ENCODE results near the gene DCAF5. TPM values are rescaled to one million over a fixed set of nuclear protein-coding genes. Genes with fewer than 3 reads are reported as not detected.
"Not testable (repeated sequence)": the region's sequence is repeated elsewhere in the genome, so short reads cannot be mapped to it uniquely, and the experiment has no call there.

The DCAF5 gene
- total RNA-seq, 2 experiments from 2014 or later = 38.4 to 41.2 TPM

- no peaks in the 10 kb centered on the region for H3K27me3 Mint-ChIP-seq (ENCODE audit: low read depth)
- ChIA-PET POLR2A (no interaction called here), CTCF (interaction anchor here (1.0 to 4.4 kb wide), 8 partner anchors 8 to 239 kb away, joined by 3 to 18 read pairs (median 4); no protein-coding TSS in a partner anchor)
- DNase-seq = no peak
- no peaks in the 10 kb centered on the region for H3K4me1 Mint-ChIP-seq (ENCODE audit: low read depth)
- H3K36me3 Mint-ChIP-seq (ENCODE audit: low read depth) = peaks cover 50% of the 10 kb centered on the region
- no peak for ATAC-seq
- H3K9me3 Mint-ChIP-seq (ENCODE audit: insufficient read depth) = no peaks in the 10 kb centered on the region
- no peak overlapping the region for H3K4me3 Mint-ChIP-seq
- H3K27ac Mint-ChIP-seq = no peak overlapping the region
Observed at GRCh38 chr14:69083181-69083580, 69.7 kb downstream of the DCAF5 start.

DNA sequence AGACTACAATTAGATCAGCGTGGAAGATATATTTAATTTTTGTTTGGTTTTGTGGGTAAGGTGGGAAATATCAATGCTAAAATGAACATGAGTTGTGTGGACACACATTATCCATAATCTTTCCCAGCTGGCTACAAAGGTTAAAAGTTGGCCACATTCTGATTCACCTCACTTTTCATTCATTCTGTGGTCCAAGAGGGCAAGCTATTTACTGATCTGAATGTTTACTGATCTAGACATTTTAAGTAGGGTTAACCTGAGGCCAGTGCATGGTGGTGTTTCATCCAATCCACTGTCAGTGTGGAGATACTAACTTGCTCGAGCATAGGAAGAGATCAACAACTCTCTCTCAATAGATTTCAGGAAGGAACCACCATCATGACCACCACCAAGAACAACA lies 71.6 kb downstream of the DCAF5 start:
- Mint-ChIP-seq H3K27ac (no peak overlapping the region), H3K36me3 (ENCODE audit: low read depth) (peaks cover 41% of the 10 kb centered on the region), H3K4me3 (no peak overlapping the region), H3K4me1 (ENCODE audit: low read depth) (no peaks in the 10 kb centered on the region), H3K27me3 (ENCODE audit: low read depth) (no peaks in the 10 kb centered on the region), H3K9me3 (ENCODE audit: insufficient read depth) (no peaks in the 10 kb centered on the region)
- CTCF ChIA-PET = interaction anchor here (2.0 to 4.4 kb wide), 3 partner anchors 10 to 170 kb away, joined by 4 to 18 read pairs (median 10); no protein-coding TSS in a partner anchor
- no peak for ATAC-seq
- POLR2A ChIA-PET = interaction anchor here (0.6 kb wide), 1 partner anchor 58 kb away, joined by 3 read pairs; no protein-coding TSS in a partner anchor
- DNase-seq = no peak

DNA sequence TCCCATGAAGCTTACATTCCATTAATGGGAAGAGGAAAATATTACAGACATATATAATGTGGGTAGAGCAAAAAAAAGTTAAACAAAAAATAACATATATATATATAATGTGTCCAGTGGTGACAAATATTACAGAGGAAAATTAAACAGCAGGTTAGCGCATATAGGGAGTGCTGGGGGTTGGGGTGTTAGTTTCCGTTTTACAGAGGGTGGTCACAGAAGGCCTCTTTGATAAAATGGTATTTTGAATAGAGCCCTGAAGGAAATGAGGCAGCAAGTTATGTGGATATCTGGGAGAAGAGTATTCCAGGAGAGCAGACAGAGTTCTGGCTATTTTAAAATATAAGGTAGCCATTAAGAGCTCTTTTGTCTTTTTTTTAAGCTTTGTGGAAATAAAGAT lies 73.2 kb downstream of the DCAF5 start:
- H3K4me1 Mint-ChIP-seq (ENCODE audit: low read depth) = no peaks in the 10 kb centered on the region

DNA sequence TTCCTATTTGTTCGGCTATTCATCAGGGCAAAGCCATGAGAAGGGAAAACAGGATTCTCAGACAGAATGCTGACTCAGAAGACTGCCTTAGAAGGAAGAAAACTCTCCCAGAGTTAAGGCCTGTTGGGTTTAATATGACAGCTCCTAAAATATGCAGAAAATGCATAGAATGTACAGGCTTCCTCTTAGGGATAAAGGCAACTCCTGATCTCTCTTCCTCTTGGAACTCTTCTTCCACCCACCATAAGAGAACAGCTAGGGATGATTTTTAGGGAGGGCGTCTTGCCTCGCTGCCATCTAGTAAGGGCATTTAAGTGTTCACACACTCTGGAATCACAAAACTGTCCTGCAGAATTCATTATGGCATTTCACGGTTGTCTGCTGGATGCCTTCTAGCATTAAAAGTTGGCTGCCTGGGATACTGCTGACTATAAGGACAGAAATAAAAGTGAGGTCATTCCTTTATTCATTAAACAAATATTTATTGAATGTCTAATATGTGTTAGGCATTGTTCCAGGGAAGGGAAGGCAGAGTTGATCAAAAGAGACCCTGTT lies 73.7 kb downstream of the DCAF5 start:
- no peaks in the 10 kb centered on the region for H3K27me3 Mint-ChIP-seq (ENCODE audit: low read depth)
- peaks cover 37% of the 10 kb centered on the region for H3K36me3 Mint-ChIP-seq (ENCODE audit: low read depth)
- H3K4me3 Mint-ChIP-seq = no peak overlapping the region
- ChIA-PET POLR2A (no interaction called here), CTCF (interaction anchor here (4.4 kb wide), 1 partner anchor 12 kb away, joined by 18 read pairs; no protein-coding TSS in a partner anchor)
- no peak overlapping the region for H3K27ac Mint-ChIP-seq
- ATAC-seq = no peak
- DNase-seq = no peak
- no peaks in the 10 kb centered on the region for H3K9me3 Mint-ChIP-seq (ENCODE audit: insufficient read depth)
- no peaks in the 10 kb centered on the region for H3K4me1 Mint-ChIP-seq (ENCODE audit: low read depth)

More for the DNA sequence above, 73.2 kb downstream of the DCAF5 start:
- H3K36me3 Mint-ChIP-seq (ENCODE audit: low read depth) = peaks cover 38% of the 10 kb centered on the region
- ATAC-seq (no peak), DNase-seq (no peak)
- CTCF ChIA-PET = interaction anchor here (4.4 kb wide), 1 partner anchor 11 kb away, joined by 18 read pairs; no protein-coding TSS in a partner anchor
- H3K4me3 Mint-ChIP-seq = no peak overlapping the region
- H3K9me3 Mint-ChIP-seq (ENCODE audit: insufficient read depth) = no peaks in the 10 kb centered on the region
- POLR2A ChIA-PET = no interaction called here
- no peak overlapping the region for H3K27ac Mint-ChIP-seq
- no peaks in the 10 kb centered on the region for H3K27me3 Mint-ChIP-seq (ENCODE audit: low read depth)

GRCh38 chr14:69077841-69078240 lies 75.1 kb downstream of the DCAF5 start:
- CTCF ChIA-PET = no interaction called here
- Mint-ChIP-seq H3K27me3 (ENCODE audit: low read depth) (no peaks in the 10 kb centered on the region), H3K27ac (no peak overlapping the region), H3K36me3 (ENCODE audit: low read depth) (peaks cover 33% of the 10 kb centered on the region), H3K4me3 (no peak overlapping the region), H3K9me3 (ENCODE audit: insufficient read depth) (no peaks in the 10 kb centered on the region), H3K4me1 (ENCODE audit: low read depth) (no peaks in the 10 kb centered on the region)
- no peak for ATAC-seq
- POLR2A ChIA-PET = no interaction called here
- DNase-seq = no peak

DNA sequence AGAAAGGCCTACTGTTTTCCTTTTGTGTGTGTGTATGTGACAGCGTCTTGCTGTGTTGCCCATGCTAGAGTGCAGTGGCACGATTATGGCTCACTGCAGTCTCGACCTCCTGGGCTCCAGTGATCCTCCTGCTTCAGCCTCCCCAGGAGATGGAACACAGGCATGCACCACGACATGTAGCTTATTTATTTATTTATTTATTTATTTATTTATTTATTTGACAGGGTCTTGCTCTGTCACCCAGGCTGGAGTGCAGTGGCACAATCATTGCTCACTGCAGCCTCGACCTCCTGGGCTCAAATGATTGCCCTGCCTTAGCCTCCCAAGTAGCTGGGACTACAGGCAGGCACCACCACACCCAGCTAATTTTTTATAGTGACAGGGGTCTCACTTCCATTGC lies 75.7 kb downstream of the DCAF5 start:
- H3K4me1 Mint-ChIP-seq (ENCODE audit: low read depth); H3K4me3 Mint-ChIP-seq; DNase-seq; ATAC-seq; H3K27me3 Mint-ChIP-seq (ENCODE audit: low read depth); POLR2A ChIA-PET; CTCF ChIA-PET; H3K9me3 Mint-ChIP-seq (ENCODE audit: insufficient read depth): not testable (repeated sequence)
- H3K36me3 Mint-ChIP-seq (ENCODE audit: low read depth) = peaks cover 29% of the 10 kb centered on the region
- peak overlapping the region; percentile 24 for H3K27ac Mint-ChIP-seq

DNA sequence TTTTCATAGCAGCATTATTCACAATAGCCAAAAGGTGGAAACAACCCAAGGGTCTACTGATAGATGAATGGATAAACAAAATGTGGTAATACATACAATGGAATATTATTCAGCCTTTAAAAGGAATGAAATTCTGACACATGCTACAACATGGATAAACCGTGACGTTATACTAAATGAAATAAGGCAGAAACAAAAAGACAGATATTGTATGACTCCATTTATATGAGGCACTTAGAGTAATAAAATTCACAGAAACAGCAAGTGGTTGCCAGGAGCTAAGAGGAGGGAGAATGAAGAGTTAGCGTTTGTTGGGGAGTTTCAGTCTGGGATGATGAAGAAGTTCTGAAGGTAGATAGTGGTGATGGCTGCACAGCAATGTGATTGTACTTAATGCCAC lies 76.6 kb downstream of the DCAF5 start:
- H3K9me3 Mint-ChIP-seq (ENCODE audit: insufficient read depth) = no peaks in the 10 kb centered on the region
- POLR2A ChIA-PET = no interaction called here
- no peaks in the 10 kb centered on the region for H3K4me1 Mint-ChIP-seq (ENCODE audit: low read depth)
- peaks cover 21% of the 10 kb centered on the region for H3K36me3 Mint-ChIP-seq (ENCODE audit: low read depth)
- H3K27me3 Mint-ChIP-seq (ENCODE audit: low read depth) = no peaks in the 10 kb centered on the region
- H3K4me3 Mint-ChIP-seq = no peak overlapping the region
- H3K27ac Mint-ChIP-seq = no peak overlapping the region
- ATAC-seq = no peak
- DNase-seq = no peak
- CTCF ChIA-PET = no interaction called here

DNA sequence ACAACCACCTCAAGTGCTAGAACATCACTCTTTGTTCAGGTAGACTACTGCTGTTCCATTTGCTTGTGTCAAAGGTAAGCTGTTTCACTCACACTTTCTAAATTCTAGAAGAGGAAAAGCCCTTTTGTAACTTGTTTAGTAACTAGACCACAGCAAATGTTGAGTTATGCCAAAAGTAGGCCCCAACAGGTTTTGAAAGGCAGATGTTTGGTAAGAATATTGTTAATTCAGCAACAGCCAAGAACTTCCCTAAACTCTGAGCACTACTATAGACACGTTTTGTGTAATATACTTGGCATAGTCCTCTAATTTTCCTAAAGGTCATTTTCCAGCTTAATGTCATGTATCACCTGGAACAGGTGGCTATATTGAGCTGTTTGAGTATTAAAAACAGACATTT lies 79.0 kb downstream of the DCAF5 start:
- Mint-ChIP-seq H3K27me3 (ENCODE audit: low read depth) (no peaks in the 10 kb centered on the region), H3K9me3 (ENCODE audit: insufficient read depth) (no peaks in the 10 kb centered on the region), H3K27ac (no peak overlapping the region), H3K36me3 (ENCODE audit: low read depth) (peaks cover 17% of the 10 kb centered on the region), H3K4me3 (no peak overlapping the region), H3K4me1 (ENCODE audit: low read depth) (no peaks in the 10 kb centered on the region)
- DNase-seq (no peak), ATAC-seq (no peak)
- ChIA-PET POLR2A (interaction anchor here (0.7 kb wide), 1 partner anchor 202 kb away, joined by 3 read pairs; no protein-coding TSS in a partner anchor), CTCF (interaction anchor here (0.7 to 1.6 kb wide), 2 partner anchors 9 to 56 kb away, joined by 3 to 4 read pairs; no protein-coding TSS in a partner anchor)

GRCh38 chr14:69073429-69073828 lies 79.5 kb downstream of the DCAF5 start:
- peaks cover 21% of the 10 kb centered on the region for H3K36me3 Mint-ChIP-seq (ENCODE audit: low read depth)
- no peak overlapping the region for H3K4me3 Mint-ChIP-seq
- H3K27me3 Mint-ChIP-seq (ENCODE audit: low read depth) = no peaks in the 10 kb centered on the region
- H3K27ac Mint-ChIP-seq = no peak overlapping the region
- no peaks in the 10 kb centered on the region for H3K4me1 Mint-ChIP-seq (ENCODE audit: low read depth)
- CTCF ChIA-PET = interaction anchor here (0.7 to 2.1 kb wide), 3 partner anchors 9 to 162 kb away, joined by 3 to 7 read pairs (median 4); no protein-coding TSS in a partner anchor
- no peaks in the 10 kb centered on the region for H3K9me3 Mint-ChIP-seq (ENCODE audit: insufficient read depth)
- POLR2A ChIA-PET = interaction anchor here (0.7 kb wide), 1 partner anchor 202 kb away, joined by 3 read pairs; no protein-coding TSS in a partner anchor
- DNase-seq (no peak), ATAC-seq (no peak)

GRCh38 chr14:69072584-69072983 lies 80.3 kb downstream of the DCAF5 start:
- Mint-ChIP-seq H3K9me3 (ENCODE audit: insufficient read depth) (no peaks in the 10 kb centered on the region), H3K27me3 (ENCODE audit: low read depth) (no peaks in the 10 kb centered on the region), H3K4me3 (no peak overlapping the region), H3K27ac (no peak overlapping the region), H3K36me3 (ENCODE audit: low read depth) (peaks cover 25% of the 10 kb centered on the region), H3K4me1 (ENCODE audit: low read depth) (no peaks in the 10 kb centered on the region)
- POLR2A ChIA-PET = no interaction called here
- ATAC-seq = no peak
- CTCF ChIA-PET = interaction anchor here (2.1 kb wide), 1 partner anchor 161 kb away, joined by 7 read pairs; no protein-coding TSS in a partner anchor
- no peak for DNase-seq

DNA sequence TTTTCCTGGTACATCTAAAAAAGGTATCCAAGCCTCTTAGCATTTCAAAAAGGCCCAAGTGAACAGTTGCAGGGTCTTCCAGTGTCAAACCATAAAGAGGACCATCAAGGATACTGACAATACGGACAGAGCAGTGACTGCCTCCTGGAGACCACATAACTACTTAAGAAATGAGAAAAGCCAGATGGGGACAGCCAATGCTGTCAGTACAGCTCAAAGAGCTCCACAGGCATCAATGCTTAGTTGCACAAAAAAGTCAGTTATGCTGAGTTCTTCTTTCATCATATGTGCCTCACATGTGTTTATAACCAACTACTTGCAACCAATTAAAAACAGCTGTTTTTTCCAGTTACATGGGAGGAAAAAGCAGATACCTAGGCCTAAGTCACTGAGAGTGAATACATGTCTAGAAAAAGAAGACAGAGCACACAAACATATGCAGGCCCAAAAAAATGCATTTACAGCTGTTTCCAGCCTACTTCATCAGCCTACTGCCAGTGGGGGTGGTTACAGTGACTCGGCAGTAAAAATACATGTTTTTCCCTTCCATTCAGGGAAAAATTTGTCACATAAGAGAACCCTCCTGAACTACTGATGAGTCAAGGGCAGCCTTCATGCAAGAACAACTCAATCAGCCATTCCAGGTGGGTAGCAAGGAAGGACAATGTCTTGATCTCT lies 84.0 kb downstream of the DCAF5 start:
- CTCF ChIA-PET = interaction anchor here (1.0 to 2.7 kb wide), 3 partner anchors 14 to 158 kb away, joined by 3 to 8 read pairs (median 3); no protein-coding TSS in a partner anchor
- POLR2A ChIA-PET = no interaction called here
- Mint-ChIP-seq H3K36me3 (ENCODE audit: low read depth) (peaks cover 35% of the 10 kb centered on the region), H3K4me3 (no peak overlapping the region), H3K27me3 (ENCODE audit: low read depth) (no peaks in the 10 kb centered on the region), H3K9me3 (ENCODE audit: insufficient read depth) (no peaks in the 10 kb centered on the region), H3K4me1 (ENCODE audit: low read depth) (peaks cover 5% of the 10 kb centered on the region), H3K27ac (no peak overlapping the region)
- no peak for ATAC-seq
- no peak for DNase-seq
